H9 (cell line): Measurements from ENCODE around the gene GPR180. TPM values are rescaled to one million over a fixed set of nuclear protein-coding genes. Genes with fewer than 3 reads are reported as not detected.

Source experiments
- DNase-seq: peaks from one replicate; pipeline ENCODE4 v3.0.0-alpha.2; 2017
- H2AFZ ChIP-seq: one replicate; pipeline ENCODE4 v1.6.1; 2013; ENCODE audit warnings: mild to moderate bottlenecking, low read length, control low read depth, moderate library complexity
- H2AK5ac ChIP-seq: 2 replicates; pipeline ENCODE4 v1.6.1; 2013; ENCODE audit warnings: low read length, control low read depth, mixed read lengths; ENCODE audit not compliant: insufficient read length
- H2BK120ac ChIP-seq: one replicate; pipeline ENCODE4 v1.6.1; 2013; ENCODE audit warnings: low read depth, mild to moderate bottlenecking, low read length, control low read depth, inconsistent platforms; ENCODE audit not compliant: poor library complexity, severe bottlenecking
- H2BK12ac ChIP-seq: 2 replicates; pipeline ENCODE4 v1.6.1; 2013; ENCODE audit warnings: low read length, control low read depth, mixed read lengths, low read depth; ENCODE audit not compliant: insufficient read length
- H2BK15ac ChIP-seq: 2 replicates; pipeline ENCODE4 v1.6.1; 2013; ENCODE audit warnings: low read depth, low read length, control low read depth
- H2BK20ac ChIP-seq: one replicate; pipeline ENCODE4 v1.6.1; 2013; ENCODE audit warnings: low read depth, mild to moderate bottlenecking, low read length, control low read depth, inconsistent platforms; ENCODE audit not compliant: poor library complexity, severe bottlenecking
- H2BK5ac ChIP-seq: 2 replicates; pipeline ENCODE4 v1.6.1; 2013; ENCODE audit warnings: low read length, control low read depth, mixed read lengths; ENCODE audit not compliant: insufficient read length
- H3K14ac ChIP-seq: 2 replicates; pipeline ENCODE4 v1.6.1; 2013; ENCODE audit warnings: low read length, control low read depth; ENCODE audit not compliant: insufficient read depth
- H3K18ac ChIP-seq: 2 replicates; pipeline ENCODE4 v1.6.1; 2013; ENCODE audit warnings: low read depth, mild to moderate bottlenecking, mixed read lengths, low read length, control low read depth; ENCODE audit not compliant: insufficient read length
- H3K23ac ChIP-seq: 2 replicates; pipeline ENCODE4 v1.6.1; 2013; ENCODE audit warnings: low read length, control low read depth, mixed read lengths, low read depth; ENCODE audit not compliant: insufficient read length
- H3K23me2 ChIP-seq: 2 replicates; pipeline ENCODE4 v1.6.1; 2013; ENCODE audit warnings: low read depth, mild to moderate bottlenecking, mixed read lengths, low read length, control low read depth; ENCODE audit not compliant: insufficient read length, poor library complexity, severe bottlenecking
- H3K27ac ChIP-seq: 2 replicates; pipeline ENCODE4 v1.5.1; 2013; ENCODE audit warnings: low read length, control low read depth, mixed read lengths, low read depth; ENCODE audit not compliant: insufficient read length
- H3K27me3 ChIP-seq: 2 replicates; pipeline ENCODE4 v1.6.1; 2013; ENCODE audit warnings: low read length, control low read depth, inconsistent platforms; ENCODE audit not compliant: insufficient read depth
- H3K4ac ChIP-seq: 2 replicates; pipeline ENCODE4 v1.6.1; 2013; ENCODE audit warnings: low read depth, mild to moderate bottlenecking, control low read depth, inconsistent platforms, low read length, moderate library complexity
- H3K4me1 ChIP-seq: 2 replicates; pipeline ENCODE4 v1.6.1; 2013; ENCODE audit warnings: low read length, control low read depth, inconsistent platforms; ENCODE audit not compliant: insufficient read depth
- H3K4me2 ChIP-seq: 2 replicates; pipeline ENCODE4 v1.6.1; 2013; ENCODE audit warnings: low read length, control low read depth, mixed read lengths; ENCODE audit not compliant: insufficient read length, insufficient read depth
- H3K56ac ChIP-seq: 2 replicates; pipeline ENCODE4 v1.6.1; 2013; ENCODE audit warnings: low read depth, mild to moderate bottlenecking, mixed read lengths, low read length, control low read depth; ENCODE audit not compliant: insufficient read length
- H3K79me1 ChIP-seq: 2 replicates; pipeline ENCODE4 v1.6.1; 2013; ENCODE audit warnings: low read depth, mild to moderate bottlenecking, moderate library complexity, low read length, control low read depth, inconsistent platforms; ENCODE audit not compliant: insufficient read depth, poor library complexity, severe bottlenecking
- H3K79me2 ChIP-seq: 2 replicates; pipeline ENCODE4 v1.6.1; 2013; ENCODE audit warnings: low read length, control low read depth, inconsistent platforms; ENCODE audit not compliant: insufficient read depth
- H3K9ac ChIP-seq: 2 replicates; pipeline ENCODE4 v1.6.1; 2013; ENCODE audit warnings: low read length, control low read depth, mixed read lengths; ENCODE audit not compliant: insufficient read length; ENCODE audit errors: extremely low read depth
- H3K9me3 ChIP-seq: one replicate; pipeline ENCODE4 v1.6.1; 2013; ENCODE audit warnings: low read depth, low read length, inconsistent platforms; ENCODE audit not compliant: control insufficient read depth
- H3T11ph ChIP-seq: one replicate; pipeline ENCODE4 v1.6.1; 2013; ENCODE audit warnings: mild to moderate bottlenecking, low read length, control low read depth, inconsistent platforms
- H4K20me1 ChIP-seq: one replicate; pipeline ENCODE4 v1.6.1; 2013; ENCODE audit not compliant: control insufficient read depth, insufficient read length, insufficient read depth
- H4K5ac ChIP-seq: 2 replicates; pipeline ENCODE4 v1.6.1; 2013; ENCODE audit warnings: low read depth, mild to moderate bottlenecking, mixed read lengths, low read length, control low read depth; ENCODE audit not compliant: insufficient read length
- H4K8ac ChIP-seq: replicated peaks from 2 replicates; pipeline ENCODE4 v1.6.1; 2013; ENCODE audit warnings: low read length, control low read depth, mixed read lengths, low read depth; ENCODE audit not compliant: insufficient read length
- H4K91ac ChIP-seq: 2 replicates; pipeline ENCODE4 v1.6.1; 2013; ENCODE audit warnings: low read depth, mild to moderate bottlenecking, moderate library complexity, mixed read lengths, low read length, control low read depth; ENCODE audit not compliant: insufficient read length
- H3K27ac Mint-ChIP-seq, 3 experiments: 2 replicates in 2 of 3; 3 replicates in 1 of 3; pipeline ENCODE4 v1.8.0; 2020 to 2021; ENCODE audit warnings: mixed read lengths in 3 of 3, mild to moderate bottlenecking in 1 of 3, moderate library complexity in 1 of 3
- H3K27me3 Mint-ChIP-seq: 2 replicates; pipeline ENCODE4 v1.8.0; 2021; ENCODE audit warnings: low read depth, mild to moderate bottlenecking, moderate library complexity, mixed read lengths
- H3K36me3 Mint-ChIP-seq, 3 experiments: 2 replicates in 2 of 3; 3 replicates in 1 of 3; pipeline ENCODE4 v1.8.0; 2020 to 2021; ENCODE audit warnings: low read depth in 3 of 3, mixed read lengths in 3 of 3; ENCODE audit not compliant: insufficient read depth in 1 of 3
- H3K4me1 Mint-ChIP-seq, 2 experiments: 2 replicates each; pipeline ENCODE4 v1.8.0; 2020; ENCODE audit warnings: mixed read lengths in 2 of 2
- H3K4me3 Mint-ChIP-seq, 2 experiments: 2 replicates in 1 of 2; 3 replicates in 1 of 2; pipeline ENCODE4 v1.8.0; 2020 to 2021; ENCODE audit warnings: mild to moderate bottlenecking in 2 of 2, mixed read lengths in 2 of 2, moderate library complexity in 1 of 2
- H3K9me3 Mint-ChIP-seq, 2 experiments: 2 replicates in 1 of 2; 3 replicates in 1 of 2; pipeline ENCODE4 v1.8.0; 2020; ENCODE audit warnings: mild to moderate bottlenecking in 2 of 2, mixed read lengths in 2 of 2, moderate library complexity in 1 of 2
- CTCF ChIP-seq: fragments of 200-600 bp; sonication (generic); conservative IDR thresholded peaks from 3 replicates; pipeline ENCODE4 v1.8.0; 2021; ENCODE audit warnings: antibody characterized with exemption, mild to moderate bottlenecking
- WGBS: extraction: QIAGEN DNeasy Blood & Tissue Kit; methylation state at CpG from one replicate; pipeline ENCODE4 v1.1.7; 2013; ENCODE audit warnings: missing lambda C conversion rate, low lambda C conversion rate, mixed read lengths; ENCODE audit not compliant: insufficient read length; ENCODE audit errors: extremely low coverage; 5-methylcytosine and 5-hydroxymethylcytosine counted together
- total RNA-seq: library from RNA; stranded (reverse); gene quantifications from 2 replicates; pipeline ENCODE4 v1.2.1, GENCODE V29; 2021

The GPR180 gene
- total RNA-seq, 1 experiment from 2014 or later = 5.1 TPM

GRCh38 chr13:94567581-94567980 lies 34.1 kb upstream of the GPR180 start:
- no peaks in the 10 kb centered on the region for H3K23me2 ChIP-seq
- no peak overlapping the region for H2BK15ac ChIP-seq
- no peak overlapping the region for H3K18ac ChIP-seq
- no peaks in the 10 kb centered on the region for H3K9me3 ChIP-seq
- no peak overlapping the region for H4K5ac ChIP-seq
- Mint-ChIP-seq H3K4me1 (no peaks in the 10 kb centered on the region), H3K27me3 (no peaks in the 10 kb centered on the region), H3K36me3 (peaks cover 18 to 32% (median 25%) of the 10 kb centered on the region in 3 experiments), H3K27ac (no peak overlapping the region), H3K9me3 (no peaks in the 10 kb centered on the region), H3K4me3 (no peak overlapping the region)
- no peak for TF ChIP-seq CTCF
- H4K8ac ChIP-seq = no peak overlapping the region
- H3K79me1 ChIP-seq = no peaks in the 10 kb centered on the region
- H3K4ac ChIP-seq = no peak overlapping the region
- no peak overlapping the region for H2AFZ ChIP-seq
- DNase-seq = no peak
- H4K91ac ChIP-seq = no peak overlapping the region
- H2AK5ac ChIP-seq = no peak overlapping the region
- no peak overlapping the region for H3K4me2 ChIP-seq
- H3K56ac ChIP-seq = no peak overlapping the region
- no peak overlapping the region for H3K27ac ChIP-seq
- H2BK120ac ChIP-seq = no peak overlapping the region
- WGBS = no CpG with 5 or more reads among the region's 3 CpGs
- H2BK12ac ChIP-seq = no peak overlapping the region
- no peaks in the 10 kb centered on the region for H3K27me3 ChIP-seq
- H3K79me2 ChIP-seq = no peaks in the 10 kb centered on the region; the same call in 1 of the 2 replicates
- H3K4me1 ChIP-seq = no peaks in the 10 kb centered on the region
- no peak overlapping the region for H2BK5ac ChIP-seq
- no peak overlapping the region for H3K14ac ChIP-seq
- no peak overlapping the region for H3T11ph ChIP-seq
- no peak overlapping the region for H3K9ac ChIP-seq
- H2BK20ac ChIP-seq = no peak overlapping the region
- H4K20me1 ChIP-seq = no peaks in the 10 kb centered on the region
- no peak overlapping the region for H3K23ac ChIP-seq
